HG02642 (cell line): ENCODE measurements around the gene PUSL1.
A peak's percentile ranks its signal among the peaks of the same experiment; 100 is the strongest.

Source experiments
- ATAC-seq: cut with Tn5 transposase; IDR thresholded peaks from one replicate; pipeline ENCODE4 v1.9.1; 2021; ENCODE audit warnings: mild to moderate bottlenecking; ENCODE audit not compliant: unreplicated experiment, poor library complexity

Gene PUSL1

GRCh38 chr1:1320666-1321448 lies 12.5 kb downstream of the PUSL1 start:
- no peak for ATAC-seq

- ATAC-seq = no peak
Measured at GRCh38 chr1:1321477-1321876, 13.1 kb downstream of the PUSL1 start.

- no peak for ATAC-seq
Measured at GRCh38 chr1:1322418-1322817, 14.0 kb downstream of the PUSL1 start.

GRCh38 chr1:1322952-1323351 lies 14.6 kb downstream of the PUSL1 start:
- ATAC-seq = no peak

GRCh38 chr1:1324084-1324523 lies 15.7 kb downstream of the PUSL1 start:
- peak; percentile 24 for ATAC-seq

GRCh38 chr1:1324524-1325287 lies 16.3 kb downstream of the PUSL1 start, which contains the start of the genes CPTP and INTS11:
CPTP (plus strand) TSS chr1:1324802; CDS start chr1:1326911, 2,109 bp downstream.
INTS11 (minus strand) TSS chr1:1324660; CDS start chr1:1324608, 52 bp downstream.
- ATAC-seq = peak; percentile 75

GRCh38 chr1:1325288-1326074 lies 17.1 kb downstream of the PUSL1 start:
- ATAC-seq = no peak

- ATAC-seq = no peak
Measured at GRCh38 chr1:1326075-1326605, 17.7 kb downstream of the PUSL1 start.

- no peak for ATAC-seq
Measured at GRCh38 chr1:1327291-1327690, 18.9 kb downstream of the PUSL1 start.

- no peak for ATAC-seq
Measured at GRCh38 chr1:1328254-1328653, 19.9 kb downstream of the PUSL1 start.

- no peak for ATAC-seq
Measured at GRCh38 chr1:1329304-1330210, 21.2 kb downstream of the PUSL1 start.

- ATAC-seq = no peak
Measured at GRCh38 chr1:1330366-1331067, 22.1 kb downstream of the PUSL1 start.

GRCh38 chr1:1331068-1331965 lies 22.9 kb downstream of the PUSL1 start, which contains the start of gene TAS1R3:
TAS1R3 (plus strand) TSS chr1:1331280; CDS start chr1:1331346, 66 bp downstream.
- no peak for ATAC-seq

GRCh38 chr1:1332031-1332755 lies 23.8 kb downstream of the PUSL1 start:
- no peak for ATAC-seq

- ATAC-seq = no peak
Measured at GRCh38 chr1:1332774-1333480, 24.5 kb downstream of the PUSL1 start.

GRCh38 chr1:1333551-1334241 lies 25.3 kb downstream of the PUSL1 start:
- no peak for ATAC-seq
